HFF-Myc (cell line): ENCODE measurements around the gene UMAD1.

Source experiments
- DNase-seq: peaks from one replicate; pipeline ENCODE4 v3.0.0-alpha.2; 2011; ENCODE audit warnings: low read depth; ENCODE audit errors: extremely low read depth
- H3K4me3 ChIP-seq: replicated peaks from 2 replicates; pipeline ENCODE4 v1.5.1; 2011; ENCODE audit warnings: low read depth, mild to moderate bottlenecking, control low read depth, low read length
- TF ChIP-seq, protein P1 (sequence below): IDR thresholded peaks from 2 replicates; pipeline ENCODE4 v1.5.1; 2012; ENCODE audit warnings: mild to moderate bottlenecking, low read depth, low read length, control low read depth; ENCODE audit errors: missing control alignments

UMAD1 gene

GRCh38 chr7:7613210-7613609, 27.3 kb upstream of the UMAD1 start:
- H3K4me3 ChIP-seq: no peak overlapping the region
- DNase-seq: no peak
- TF ChIP-seq, protein P1, sequence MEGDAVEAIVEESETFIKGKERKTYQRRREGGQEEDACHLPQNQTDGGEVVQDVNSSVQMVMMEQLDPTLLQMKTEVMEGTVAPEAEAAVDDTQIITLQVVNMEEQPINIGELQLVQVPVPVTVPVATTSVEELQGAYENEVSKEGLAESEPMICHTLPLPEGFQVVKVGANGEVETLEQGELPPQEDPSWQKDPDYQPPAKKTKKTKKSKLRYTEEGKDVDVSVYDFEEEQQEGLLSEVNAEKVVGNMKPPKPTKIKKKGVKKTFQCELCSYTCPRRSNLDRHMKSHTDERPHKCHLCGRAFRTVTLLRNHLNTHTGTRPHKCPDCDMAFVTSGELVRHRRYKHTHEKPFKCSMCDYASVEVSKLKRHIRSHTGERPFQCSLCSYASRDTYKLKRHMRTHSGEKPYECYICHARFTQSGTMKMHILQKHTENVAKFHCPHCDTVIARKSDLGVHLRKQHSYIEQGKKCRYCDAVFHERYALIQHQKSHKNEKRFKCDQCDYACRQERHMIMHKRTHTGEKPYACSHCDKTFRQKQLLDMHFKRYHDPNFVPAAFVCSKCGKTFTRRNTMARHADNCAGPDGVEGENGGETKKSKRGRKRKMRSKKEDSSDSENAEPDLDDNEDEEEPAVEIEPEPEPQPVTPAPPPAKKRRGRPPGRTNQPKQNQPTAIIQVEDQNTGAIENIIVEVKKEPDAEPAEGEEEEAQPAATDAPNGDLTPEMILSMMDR: no peak

DNA sequence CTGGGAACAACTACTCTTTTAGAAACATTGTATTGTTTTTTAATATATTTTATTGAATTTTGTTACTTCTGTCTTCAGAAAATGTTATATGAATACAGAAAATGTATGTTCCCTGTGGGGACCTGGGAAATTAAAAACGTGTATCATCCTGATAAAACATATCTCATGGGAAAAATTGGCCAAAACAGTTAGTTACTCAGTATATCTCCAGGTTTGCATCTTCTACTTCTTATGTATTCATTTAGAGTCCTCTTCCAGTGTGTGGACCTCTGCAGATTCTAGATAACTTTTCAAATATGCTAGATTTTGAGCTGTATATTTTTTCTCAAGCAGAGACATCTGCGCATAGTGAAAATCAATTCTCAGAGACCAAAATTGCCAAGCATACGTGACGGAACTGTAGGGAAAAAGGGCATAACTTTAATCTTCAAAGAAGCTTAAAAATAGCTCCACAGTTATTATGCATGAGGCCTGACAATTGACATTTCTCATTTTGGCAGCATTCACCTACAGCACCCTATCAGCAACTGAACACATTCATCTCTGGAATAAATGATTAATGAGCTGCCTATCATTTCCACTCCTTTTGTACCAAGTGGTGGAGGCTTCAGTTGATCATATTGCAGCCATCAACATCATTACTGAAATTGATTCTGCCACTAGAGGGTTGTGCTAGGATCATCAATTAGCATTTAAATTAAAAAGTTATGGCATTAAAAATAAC, 26.4 kb upstream of the UMAD1 start:
- H3K4me3 ChIP-seq: no peak overlapping the region
- TF ChIP-seq, protein P1: no peak
- DNase-seq: no peak

- H3K4me3 ChIP-seq: no peak overlapping the region
- DNase-seq: no peak
- TF ChIP-seq, protein P1: no peak
Observed at GRCh38 chr7:7617550-7617949, 23.0 kb upstream of the UMAD1 start.

DNA sequence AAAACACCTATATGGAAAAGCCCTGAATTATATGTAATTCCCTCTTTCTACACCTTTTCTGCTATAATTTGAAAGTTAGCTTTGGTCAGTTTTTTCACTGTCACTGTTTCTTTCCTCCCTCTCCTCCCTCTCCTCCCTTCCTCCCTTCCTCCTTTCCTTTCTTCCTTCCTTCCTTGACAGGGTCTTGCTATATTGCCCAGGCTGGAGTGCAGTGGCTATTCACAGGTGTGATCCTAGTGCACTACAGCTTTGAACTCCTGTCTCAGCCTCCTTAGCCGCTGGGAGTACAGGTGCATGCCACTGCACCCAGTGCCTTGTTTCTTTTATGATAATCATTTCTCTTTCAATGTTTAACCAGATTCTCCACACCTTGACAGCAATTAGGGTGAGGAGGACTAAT, 22.1 kb upstream of the UMAD1 start:
- no peak for DNase-seq
- TF ChIP-seq, protein P1: no peak
- H3K4me3 ChIP-seq: no peak overlapping the region

- TF ChIP-seq, protein P1: no peak
- H3K4me3 ChIP-seq: no peak overlapping the region
- no peak for DNase-seq
Observed at GRCh38 chr7:7620236-7620635, 20.3 kb upstream of the UMAD1 start.

DNA sequence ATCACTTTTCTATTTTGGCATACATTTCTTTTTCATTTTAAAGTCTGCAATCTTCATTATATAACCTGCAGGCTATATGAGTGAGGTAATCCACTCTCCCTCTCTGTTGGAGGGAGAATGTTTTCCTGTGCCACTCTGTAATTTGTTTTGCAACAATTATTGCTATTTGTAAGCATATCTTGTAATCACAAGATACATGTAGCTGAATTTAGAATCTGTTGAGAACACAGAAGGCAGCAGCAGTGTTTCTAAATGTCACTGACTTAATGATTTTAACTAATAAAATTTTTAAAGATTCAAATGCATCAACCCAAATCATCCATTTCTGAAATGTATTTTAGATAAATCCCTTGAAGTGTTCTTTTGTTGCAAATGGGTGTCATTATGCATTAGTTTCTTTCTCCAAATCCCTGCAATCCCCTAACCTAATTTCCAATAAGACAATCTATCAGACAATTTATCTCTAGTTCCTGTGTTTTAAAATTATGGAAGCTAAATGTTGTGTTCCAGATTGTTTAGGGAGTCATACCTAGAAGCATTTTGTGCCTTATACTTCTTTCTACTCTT, 19.8 kb upstream of the UMAD1 start:
- TF ChIP-seq, protein P1: no peak

More for the DNA sequence above, 19.8 kb upstream of the UMAD1 start:
- DNase-seq: no peak
- H3K4me3 ChIP-seq: no peak overlapping the region
